Stimulated activated CD4-positive, alpha-beta T cell treated with anti-CD3 and anti-CD28 coated beads, Interleukin-15, amount 100 ng/mL, for 24 hours (primary cell): ENCODE results near the gene IRAG1.

Experiments
- DNase-seq: peaks from one replicate; pipeline ENCODE4 v3.0.0-alpha.2; 2020

IRAG1 gene

GRCh38 chr11:10645212-10645795, 48.3 kb downstream of the IRAG1 start:
- DNase-seq: no peak
